Measurements from ENCODE around the gene GPR160.

Gene GPR160

DNA sequence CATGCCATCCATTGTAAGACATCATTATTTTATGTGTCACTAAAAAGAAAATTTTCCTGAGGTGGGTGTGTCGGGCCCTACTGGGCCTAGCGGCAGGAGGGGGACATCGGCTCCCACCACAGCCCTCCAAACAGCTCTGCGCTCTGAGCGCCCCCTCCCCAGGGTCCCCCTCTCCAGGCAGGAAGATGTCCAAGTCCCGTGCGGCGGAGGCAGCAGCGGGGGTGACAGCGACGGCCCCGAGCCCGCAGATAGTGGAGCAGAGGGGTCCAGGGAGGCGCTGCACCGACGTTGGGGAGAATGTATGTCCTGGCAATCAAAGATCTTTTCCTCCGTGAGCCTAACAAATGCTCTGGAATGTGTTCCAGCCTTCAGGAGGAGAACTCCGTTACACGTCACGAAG lies 24.3 kb downstream of the GPR160 start:
- TF ChIP-seq, protein P1, sequence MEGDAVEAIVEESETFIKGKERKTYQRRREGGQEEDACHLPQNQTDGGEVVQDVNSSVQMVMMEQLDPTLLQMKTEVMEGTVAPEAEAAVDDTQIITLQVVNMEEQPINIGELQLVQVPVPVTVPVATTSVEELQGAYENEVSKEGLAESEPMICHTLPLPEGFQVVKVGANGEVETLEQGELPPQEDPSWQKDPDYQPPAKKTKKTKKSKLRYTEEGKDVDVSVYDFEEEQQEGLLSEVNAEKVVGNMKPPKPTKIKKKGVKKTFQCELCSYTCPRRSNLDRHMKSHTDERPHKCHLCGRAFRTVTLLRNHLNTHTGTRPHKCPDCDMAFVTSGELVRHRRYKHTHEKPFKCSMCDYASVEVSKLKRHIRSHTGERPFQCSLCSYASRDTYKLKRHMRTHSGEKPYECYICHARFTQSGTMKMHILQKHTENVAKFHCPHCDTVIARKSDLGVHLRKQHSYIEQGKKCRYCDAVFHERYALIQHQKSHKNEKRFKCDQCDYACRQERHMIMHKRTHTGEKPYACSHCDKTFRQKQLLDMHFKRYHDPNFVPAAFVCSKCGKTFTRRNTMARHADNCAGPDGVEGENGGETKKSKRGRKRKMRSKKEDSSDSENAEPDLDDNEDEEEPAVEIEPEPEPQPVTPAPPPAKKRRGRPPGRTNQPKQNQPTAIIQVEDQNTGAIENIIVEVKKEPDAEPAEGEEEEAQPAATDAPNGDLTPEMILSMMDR (IDR thresholded peaks at IDR 0.05; ENCODE audit: low read depth, low read length, missing control alignments): no peak
- no peak overlapping the region for H3K4me3 ChIP-seq (replicated peaks; ENCODE audit: low read depth, low read length)
- DNase-seq (ENCODE audit: extremely low read depth, low read depth): no peak

DNA sequence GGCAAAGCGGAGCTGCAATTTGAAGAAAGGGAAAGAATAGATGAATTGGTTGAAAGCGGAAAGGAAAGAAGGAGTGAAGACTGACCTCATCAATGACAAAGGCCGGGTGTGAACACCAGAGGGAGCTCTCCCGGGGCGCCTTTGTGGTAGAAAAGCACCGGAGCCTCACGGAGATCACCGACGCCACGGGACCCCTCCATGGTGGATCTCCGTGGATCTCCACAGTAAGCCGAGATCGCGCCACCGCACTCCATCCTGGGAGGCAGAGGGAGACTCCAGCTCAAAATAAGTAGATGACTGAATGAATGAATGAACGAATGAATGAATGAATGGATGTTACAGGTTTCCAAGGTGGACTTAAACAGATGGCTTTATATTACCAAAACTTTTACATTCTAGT lies 25.0 kb downstream of the GPR160 start:
- TF ChIP-seq, protein P1 (IDR thresholded peaks at IDR 0.05; ENCODE audit: low read depth, low read length, missing control alignments): peak; percentile 16
- no peak for DNase-seq (ENCODE audit: extremely low read depth, low read depth)

GRCh38 chr3:170063691-170064090 lies 25.9 kb downstream of the GPR160 start:
- TF ChIP-seq, protein P1 (IDR thresholded peaks at IDR 0.05; ENCODE audit: low read depth, low read length, missing control alignments): no peak
- no peak for DNase-seq (ENCODE audit: extremely low read depth, low read depth)
- no peak overlapping the region for H3K4me3 ChIP-seq (replicated peaks; ENCODE audit: low read depth, low read length)

More for the DNA sequence above, 25.0 kb downstream of the GPR160 start:
- H3K4me3 ChIP-seq (replicated peaks; ENCODE audit: low read depth, low read length): no peak overlapping the region

DNA sequence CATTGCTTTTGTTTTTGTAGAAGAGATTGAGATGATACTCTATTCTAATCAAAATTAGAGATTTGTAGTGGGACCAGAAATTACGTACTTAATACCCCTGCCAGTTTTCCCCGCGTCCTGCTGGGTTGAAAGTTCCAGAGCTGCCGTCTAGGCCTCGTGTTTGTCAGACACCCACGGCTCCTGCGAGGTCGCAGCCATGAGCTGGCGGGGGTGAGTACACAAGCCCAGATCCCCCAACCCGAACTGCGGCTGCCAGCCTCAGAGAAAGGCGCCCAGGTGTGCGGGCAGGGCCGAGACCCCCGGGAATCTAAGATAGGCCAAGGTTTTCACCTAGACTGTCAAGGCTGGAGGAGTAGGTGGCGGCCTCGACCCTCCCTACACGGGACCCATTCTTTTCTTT lies 26.3 kb downstream of the GPR160 start:
- no peak overlapping the region for H3K4me3 ChIP-seq (replicated peaks; ENCODE audit: low read depth, low read length)
- TF ChIP-seq, protein P1 (IDR thresholded peaks at IDR 0.05; ENCODE audit: low read depth, low read length, missing control alignments): no peak

GRCh38 chr3:170075441-170076091 lies 37.8 kb downstream of the GPR160 start:
- DNase-seq (ENCODE audit: extremely low read depth, low read depth): no peak
- H3K4me3 ChIP-seq (replicated peaks; ENCODE audit: low read depth, low read length): no peak overlapping the region
- TF ChIP-seq, protein P1 (IDR thresholded peaks at IDR 0.05; ENCODE audit: low read depth, low read length, missing control alignments): no peak

More for the DNA sequence above, 26.3 kb downstream of the GPR160 start:
- DNase-seq (ENCODE audit: extremely low read depth, low read depth): no peak

DNA sequence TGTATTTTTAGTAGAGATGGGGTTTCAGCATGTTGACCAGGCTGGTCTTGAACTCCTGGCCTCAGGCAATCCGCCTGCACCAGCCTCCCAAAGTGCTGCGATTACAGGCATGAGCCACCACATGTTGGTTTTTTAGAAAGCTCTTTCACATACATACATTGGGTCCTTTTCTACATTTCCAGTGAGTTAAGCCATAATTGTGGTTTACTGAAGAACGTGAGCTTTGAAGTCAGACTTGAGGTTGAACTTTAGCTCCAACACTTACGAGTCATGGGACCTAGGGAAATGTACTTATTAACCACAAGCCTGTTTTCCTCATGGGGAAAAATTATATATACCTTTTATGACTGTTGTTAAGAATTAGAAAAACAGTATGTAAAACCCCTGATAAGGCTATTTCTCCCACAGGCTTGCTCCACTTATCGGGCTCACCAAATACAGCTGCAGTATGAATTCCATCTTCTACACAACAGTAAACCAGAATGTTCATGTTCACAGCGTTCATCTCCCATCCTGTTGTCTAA lies 39.0 kb downstream of the GPR160 start:
- H3K4me3 ChIP-seq (replicated peaks; ENCODE audit: low read depth, low read length): no peak overlapping the region
- TF ChIP-seq, protein P1 (IDR thresholded peaks at IDR 0.05; ENCODE audit: low read depth, low read length, missing control alignments): no peak
- peak; percentile 44 for DNase-seq (ENCODE audit: extremely low read depth, low read depth)

Data from HFF-Myc (cell line).